Measurements from ENCODE around the gene EQTN.

The EQTN gene

GRCh38 chr9:27338527-27338903 lies 41.6 kb upstream of the EQTN start:
- TF ChIP-seq TCF4 (CRISPR knock-in tag; IDR thresholded peaks at IDR 0.05; ENCODE audit: borderline replicate concordance) (no peak), GLIS3 (CRISPR knock-in tag; IDR thresholded peaks at IDR 0.05) (no peak), PPARA (CRISPR knock-in tag; IDR thresholded peaks at IDR 0.05; ENCODE audit: borderline replicate concordance) (no peak), ZFP30 (CRISPR knock-in tag; IDR thresholded peaks at IDR 0.05) (no peak), PATZ1 (CRISPR knock-in tag; IDR thresholded peaks at IDR 0.05; ENCODE audit: borderline replicate concordance) (no peak), ZNF565 (CRISPR knock-in tag; conservative IDR thresholded peaks at IDR 0.05; ENCODE audit: low read depth) (no peak)
- ATAC-seq = no peak

- TF ChIP-seq PPARA (CRISPR knock-in tag; IDR thresholded peaks at IDR 0.05; ENCODE audit: borderline replicate concordance) = no peak
- TF ChIP-seq ISL1 (CRISPR knock-in tag; IDR thresholded peaks at IDR 0.05) = no peak
- TF ChIP-seq GLIS3 (CRISPR knock-in tag; IDR thresholded peaks at IDR 0.05) = no peak
- no peak for TF ChIP-seq PATZ1 (CRISPR knock-in tag; IDR thresholded peaks at IDR 0.05; ENCODE audit: borderline replicate concordance)
- ATAC-seq = no peak
Observed at GRCh38 chr9:27337833-27338526, 41.0 kb upstream of the EQTN start.

GRCh38 chr9:27337236-27337635 lies 40.3 kb upstream of the EQTN start:
- no peak for ATAC-seq
- TF ChIP-seq TCF4 (CRISPR knock-in tag; IDR thresholded peaks at IDR 0.05; ENCODE audit: borderline replicate concordance) (no peak), ZFP3 (CRISPR knock-in tag; IDR thresholded peaks at IDR 0.05) (no peak), TSHZ2 (CRISPR knock-in tag; IDR thresholded peaks at IDR 0.05) (no peak), TOX (CRISPR knock-in tag; IDR thresholded peaks at IDR 0.05; ENCODE audit: borderline replicate concordance) (no peak), ZNF565 (CRISPR knock-in tag; conservative IDR thresholded peaks at IDR 0.05; ENCODE audit: low read depth) (no peak), CSRNP3 (CRISPR knock-in tag; IDR thresholded peaks at IDR 0.05) (no peak), POU6F1 (CRISPR knock-in tag; IDR thresholded peaks at IDR 0.05; ENCODE audit: borderline replicate concordance, low read depth) (no peak), BACH2 (CRISPR knock-in tag; IDR thresholded peaks at IDR 0.05; ENCODE audit: borderline replicate concordance) (no peak), CREB5 (CRISPR knock-in tag; IDR thresholded peaks at IDR 0.05; ENCODE audit: low read depth) (no peak), SNAI2 (CRISPR knock-in tag; IDR thresholded peaks at IDR 0.05) (no peak), RARB (CRISPR knock-in tag; IDR thresholded peaks at IDR 0.05) (no peak), OSR1 (CRISPR knock-in tag; IDR thresholded peaks at IDR 0.05) (no peak), PPARA (CRISPR knock-in tag; IDR thresholded peaks at IDR 0.05; ENCODE audit: borderline replicate concordance) (no peak), ZNF70 (CRISPR knock-in tag; IDR thresholded peaks at IDR 0.05) (no peak), ESRRG (CRISPR knock-in tag; IDR thresholded peaks at IDR 0.05) (no peak), GLIS3 (CRISPR knock-in tag; IDR thresholded peaks at IDR 0.05) (no peak), ZC3H10 (CRISPR knock-in tag; IDR thresholded peaks at IDR 0.05) (no peak), ZFP30 (CRISPR knock-in tag; IDR thresholded peaks at IDR 0.05) (no peak), ARNTL (CRISPR knock-in tag; IDR thresholded peaks at IDR 0.05; ENCODE audit: borderline replicate concordance, low read depth) (no peak)

Data from SK-N-SH treated with all-trans-retinoic acid at 6 μM for 48 hours (cell line).